SIG-M5 treated with dmso at 0.1 percent for 504 hours (cell line): Measurements from ENCODE around the gene PITPNC1.
"Not testable (repeated sequence)": the region's sequence is repeated elsewhere in the genome, so short reads cannot be mapped to it uniquely, and the experiment has no call there.

Source experiments
- DNase-seq: peaks from one replicate; lab custom pipeline; 2025; ENCODE audit not compliant: unreplicated experiment; lab: John Stamatoyannopoulos, UW

The PITPNC1 gene

DNA sequence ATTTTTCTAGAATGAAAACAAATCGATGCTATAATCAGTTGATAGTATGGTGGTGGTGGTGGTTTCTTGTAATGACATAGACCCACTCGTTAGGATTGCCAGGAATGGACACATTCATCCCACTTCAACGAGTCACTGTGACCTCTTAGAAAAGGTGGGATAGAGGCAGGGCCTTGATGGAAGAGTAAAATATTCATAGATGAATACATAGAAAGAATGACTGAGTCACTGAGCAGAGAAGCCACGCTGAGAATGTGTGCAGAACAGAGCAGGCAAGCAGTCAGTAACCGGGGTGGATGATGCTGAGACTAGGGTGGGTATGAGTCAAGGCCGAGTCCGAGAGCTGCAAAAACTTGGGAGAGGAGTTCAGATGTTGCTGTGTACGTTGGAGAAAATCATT, 129.9 kb downstream of the PITPNC1 start:
- no peak for DNase-seq

- peak; percentile 96 for DNase-seq
These were observed 132.6 kb downstream of the PITPNC1 start for GRCh38 chr17:67509390-67510287.

DNA sequence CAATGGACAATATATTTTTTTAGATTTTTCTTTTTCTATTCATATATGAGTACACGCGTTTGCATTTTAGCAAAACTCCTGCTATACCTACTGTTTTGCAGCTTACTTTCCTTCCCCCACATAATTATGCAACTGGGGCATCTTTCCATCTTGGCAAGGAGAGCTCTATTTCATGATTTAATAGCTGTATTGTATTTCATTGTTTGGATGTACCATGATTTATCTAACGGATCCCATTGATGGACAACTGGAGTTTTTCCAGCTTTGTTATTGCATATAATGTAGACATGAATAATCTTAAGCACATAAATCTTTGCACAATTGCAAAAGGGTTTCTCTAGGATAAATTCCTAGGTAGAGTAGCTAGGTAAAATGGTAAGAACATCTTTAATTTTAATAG, 133.9 kb downstream of the PITPNC1 start:
- DNase-seq, result no peak

- no peak for DNase-seq
These were observed 134.7 kb downstream of the PITPNC1 start for GRCh38 chr17:67511804-67512203.

DNA sequence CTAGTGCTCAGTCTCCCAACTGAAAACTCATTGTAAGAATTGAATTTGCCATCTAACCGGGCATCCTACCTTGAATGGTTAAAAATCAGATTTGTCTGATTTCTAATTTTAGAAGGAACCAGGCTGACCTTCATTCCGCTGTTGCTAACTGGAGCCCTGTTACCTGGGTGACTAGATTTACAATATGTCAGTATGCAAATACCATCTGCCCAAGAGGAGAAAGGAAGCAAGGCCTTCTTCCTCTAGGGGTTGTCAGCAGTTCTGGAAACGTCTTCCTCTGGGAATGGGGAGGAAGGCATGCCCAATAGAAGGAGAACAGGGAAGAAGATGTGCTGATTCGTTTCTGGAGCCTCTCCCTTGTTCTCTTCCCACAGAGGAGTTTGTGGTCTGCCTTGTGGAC, 137.9 kb downstream of the PITPNC1 start:
- DNase-seq, result peak; percentile 31

GRCh38 chr17:67515490-67516083, 138.5 kb downstream of the PITPNC1 start:
- DNase-seq, result no peak

DNA sequence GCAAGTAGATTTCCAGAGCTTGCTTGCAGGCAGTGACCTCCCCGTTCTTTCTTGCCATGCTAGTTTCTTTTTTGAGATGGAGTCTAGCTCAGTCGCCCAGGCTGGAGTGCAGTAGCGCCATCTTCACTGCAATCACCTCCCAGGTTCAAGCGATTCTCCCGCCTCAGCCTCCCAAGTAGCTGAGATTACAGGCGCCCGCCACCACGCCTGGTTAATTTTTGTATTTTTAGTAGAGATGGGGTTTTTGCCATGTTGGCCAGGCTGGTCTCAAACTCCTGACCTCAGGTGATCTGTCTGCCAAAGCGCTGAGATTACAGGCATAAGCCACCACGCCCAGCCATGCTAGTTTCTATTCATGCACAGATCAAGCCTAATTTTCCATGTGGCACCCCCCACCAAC, 139.5 kb downstream of the PITPNC1 start:
- DNase-seq, result not testable (repeated sequence)

GRCh38 chr17:67517325-67517724, 140.2 kb downstream of the PITPNC1 start:
- DNase-seq, result no peak

DNA sequence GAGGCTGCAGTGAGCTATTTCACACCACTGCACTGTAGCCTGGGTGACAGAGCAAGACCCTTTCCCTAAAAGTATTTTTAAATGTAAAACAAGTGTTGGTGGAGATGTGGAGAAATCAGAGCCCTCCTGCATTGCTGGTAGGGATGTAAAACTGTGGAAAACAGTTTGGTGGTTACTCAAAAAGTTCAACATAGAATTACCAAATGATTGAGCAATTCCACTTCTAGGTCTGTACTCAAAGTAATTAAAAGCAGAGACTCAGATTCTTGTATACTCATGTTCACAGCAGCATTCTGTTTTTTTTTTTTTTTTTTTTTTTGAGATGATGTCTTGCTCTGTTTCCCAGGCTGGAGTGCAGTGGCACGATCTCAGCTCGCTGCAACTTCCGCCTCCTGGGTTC, 141.8 kb downstream of the PITPNC1 start:
- peak; percentile 66 for DNase-seq

DNA sequence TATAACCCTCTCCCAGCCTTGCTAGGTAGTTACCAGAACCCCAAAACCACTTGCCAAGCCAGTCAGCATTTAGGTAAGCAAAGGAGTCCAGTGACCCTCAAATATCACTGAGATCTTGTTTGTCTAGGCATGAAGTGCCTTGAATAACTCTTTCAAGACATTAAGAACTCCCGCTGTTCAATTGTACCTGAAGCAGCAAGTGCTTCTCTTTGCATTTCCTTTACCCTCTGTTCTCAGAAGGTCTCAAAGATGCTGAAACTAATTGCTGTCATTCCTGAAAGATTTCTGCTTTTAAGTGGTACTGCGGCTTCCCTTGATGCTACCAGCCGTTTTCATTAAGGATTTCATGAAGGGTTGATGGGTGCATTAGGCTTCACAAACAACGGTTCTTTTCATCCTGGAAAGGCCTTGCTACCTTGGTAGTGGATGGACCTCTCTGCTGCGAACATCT, 142.7 kb downstream of the PITPNC1 start:
- DNase-seq, result no peak

DNA sequence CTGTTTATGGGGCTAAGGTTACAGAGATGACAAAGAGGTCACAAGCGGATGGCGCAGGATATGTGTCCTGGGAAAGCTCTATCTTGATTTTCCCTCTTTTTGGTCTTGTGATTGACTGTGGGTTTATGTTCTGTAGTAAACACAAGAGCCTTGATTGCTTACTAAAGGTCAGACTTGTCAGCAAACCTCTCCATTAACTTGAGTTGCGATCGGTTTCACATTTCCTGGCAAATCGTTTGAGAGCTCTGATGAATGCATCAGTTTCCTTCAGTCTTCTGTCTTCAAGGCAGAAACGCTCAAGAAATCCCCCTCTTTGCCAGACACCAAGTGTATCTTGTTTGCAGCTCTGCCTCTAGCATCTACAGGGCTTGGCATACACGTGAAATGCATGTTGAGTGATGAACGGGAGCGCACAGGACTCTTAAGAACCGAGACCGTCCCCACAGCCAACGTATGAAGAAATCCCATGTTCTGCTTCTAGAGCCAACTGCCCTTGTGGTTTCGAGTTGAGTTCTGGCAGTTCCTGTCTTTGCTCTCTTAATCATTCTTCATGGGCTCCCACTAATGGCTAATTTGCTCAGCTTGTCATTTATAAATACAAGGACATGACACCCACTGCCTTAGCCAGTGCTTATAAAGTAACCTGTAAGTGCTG, 143.3 kb downstream of the PITPNC1 start:
- peak; percentile 91 for DNase-seq

- no peak for DNase-seq
These were observed 144.1 kb downstream of the PITPNC1 start for GRCh38 chr17:67520916-67521774.

DNA sequence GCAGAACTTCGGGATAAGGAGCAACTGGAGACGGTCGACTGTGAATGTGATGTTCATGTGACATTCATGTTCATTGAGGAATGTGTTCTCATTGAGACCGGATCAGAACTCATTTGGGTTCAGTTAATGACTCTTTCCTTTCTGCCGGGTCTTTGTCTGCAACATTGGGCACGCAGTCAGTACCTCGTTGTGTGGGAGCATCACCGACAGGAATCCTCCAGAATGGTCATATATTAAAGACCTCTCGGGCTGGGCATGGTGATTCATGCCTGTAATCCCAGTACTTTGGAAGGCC, 144.6 kb downstream of the PITPNC1 start:
- DNase-seq, result no peak

GRCh38 chr17:67523101-67523500, 146.0 kb downstream of the PITPNC1 start:
- no peak for DNase-seq

GRCh38 chr17:67525239-67526135, 148.4 kb downstream of the PITPNC1 start:
- no peak for DNase-seq

GRCh38 chr17:67526700-67527099, 149.6 kb downstream of the PITPNC1 start:
- DNase-seq, result no peak

DNA sequence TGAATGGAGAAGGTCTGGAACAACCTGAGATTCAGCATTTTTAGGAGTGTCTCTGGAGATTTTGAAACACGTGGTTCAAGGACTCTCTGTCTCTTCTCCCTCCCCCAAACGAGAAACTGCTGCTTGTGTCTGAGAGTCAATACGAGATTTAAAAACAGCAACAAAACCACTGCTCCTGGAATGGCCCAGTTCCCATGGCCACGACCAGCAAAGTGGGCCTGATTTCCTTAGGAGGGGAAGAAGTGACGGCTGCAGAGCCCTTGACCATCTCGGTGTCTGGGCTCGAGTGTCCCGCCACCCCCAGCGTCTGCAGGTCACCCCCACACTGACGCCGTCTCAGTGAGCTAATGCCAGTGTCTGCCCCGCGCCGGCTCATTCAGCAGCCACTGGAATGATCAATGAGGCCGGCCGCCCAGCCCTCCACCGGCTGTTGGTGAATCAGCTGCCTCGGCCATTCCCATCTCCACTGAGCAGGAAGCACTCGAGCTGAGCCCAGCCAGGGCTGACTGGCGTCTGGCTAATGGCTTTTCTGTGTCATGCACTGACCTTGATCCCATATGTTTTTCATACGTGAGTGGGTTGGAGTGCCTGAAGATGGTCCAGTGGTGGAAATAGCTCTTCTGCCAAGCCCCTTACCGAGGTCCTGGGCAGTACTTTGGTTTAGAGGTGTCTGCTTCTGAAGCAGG, 151.8 kb downstream of the PITPNC1 start:
- DNase-seq, result no peak

- no peak for DNase-seq
These were observed 154.2 kb downstream of the PITPNC1 start for GRCh38 chr17:67531291-67531690.

DNA sequence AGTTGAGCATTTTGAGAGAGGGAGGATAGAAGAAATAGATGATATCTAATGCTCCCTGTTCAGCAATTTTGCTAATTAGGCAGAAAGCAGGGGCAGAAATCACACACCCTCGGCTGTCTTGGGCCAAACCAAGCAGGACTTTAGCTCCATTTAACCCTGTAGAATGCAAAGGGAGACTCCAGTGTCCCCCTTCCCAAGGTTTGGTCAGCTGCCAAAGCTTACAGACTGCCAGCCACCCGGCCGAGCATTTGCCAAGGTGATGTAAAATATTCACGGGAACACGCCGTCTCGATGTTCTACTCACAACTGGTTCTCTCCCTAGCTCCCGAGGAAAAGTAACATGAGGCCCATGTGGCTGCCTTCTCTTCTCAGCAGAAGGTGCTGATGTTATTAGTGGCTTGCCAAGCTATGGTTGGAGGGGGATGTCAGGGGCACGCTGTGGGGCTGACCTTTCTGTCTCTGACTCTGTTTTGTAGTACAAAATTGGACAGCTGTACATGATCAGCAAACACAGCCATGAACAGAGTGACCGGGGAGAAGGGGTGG, 155.3 kb downstream of the PITPNC1 start:
- DNase-seq, result no peak
